HG03196 (cell line): ENCODE data around the gene CKB.

Source experiments
- ATAC-seq: cut with Tn5 transposase; IDR thresholded peaks from one replicate; pipeline ENCODE4 v1.9.1; 2021; ENCODE audit not compliant: unreplicated experiment

Gene CKB

DNA sequence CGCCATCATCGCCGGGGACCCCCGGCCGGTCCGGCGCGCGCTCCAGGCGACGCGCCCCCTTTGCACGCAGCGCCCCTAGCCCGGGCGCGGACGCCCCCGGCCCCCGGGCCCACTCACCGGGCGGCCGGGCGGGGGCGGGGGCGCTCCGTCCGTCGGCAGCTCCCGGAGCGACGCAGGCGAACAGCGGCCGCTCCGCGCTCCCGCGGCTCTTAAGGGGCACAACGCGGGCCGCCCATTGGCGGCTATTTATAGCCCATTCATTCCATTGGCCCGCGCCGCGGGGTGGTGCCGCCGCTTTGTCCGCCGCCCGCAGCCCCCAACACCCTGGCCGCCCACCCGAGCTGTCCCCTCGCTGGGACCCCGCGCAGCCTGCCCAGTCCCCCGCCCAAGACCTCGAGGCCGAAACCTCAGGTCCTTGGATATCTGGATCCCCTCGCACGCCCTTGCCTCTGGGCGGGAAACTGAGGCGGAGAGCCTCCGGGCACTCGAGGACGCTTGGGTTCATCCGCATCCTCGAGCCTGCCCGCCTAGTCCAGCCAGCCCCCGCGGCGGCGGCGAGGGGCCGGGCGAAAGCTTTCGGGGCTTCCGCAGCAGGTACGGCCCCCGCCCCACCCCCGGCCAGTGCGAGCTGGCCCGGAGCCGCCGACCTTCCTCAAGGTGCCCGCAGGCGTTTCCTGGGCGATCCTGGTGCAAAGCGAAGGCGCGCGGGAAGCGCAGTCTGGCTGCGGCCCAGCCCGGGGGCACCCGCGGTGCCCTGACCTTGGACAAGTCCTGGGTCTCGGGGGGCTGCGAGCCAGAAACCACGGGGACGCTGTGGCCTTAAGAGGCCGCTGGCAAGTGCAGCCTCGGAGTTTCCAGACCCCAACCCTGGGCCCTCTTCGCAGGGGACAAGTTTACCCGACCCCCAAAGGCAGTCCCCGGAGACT is at the start of gene CKB:
Gene CKB (minus strand): TSS at position 182 of the 926 bp plus-strand sequence. CDS start 337 bp downstream, outside the sequence.
- ATAC-seq: no peak

DNA sequence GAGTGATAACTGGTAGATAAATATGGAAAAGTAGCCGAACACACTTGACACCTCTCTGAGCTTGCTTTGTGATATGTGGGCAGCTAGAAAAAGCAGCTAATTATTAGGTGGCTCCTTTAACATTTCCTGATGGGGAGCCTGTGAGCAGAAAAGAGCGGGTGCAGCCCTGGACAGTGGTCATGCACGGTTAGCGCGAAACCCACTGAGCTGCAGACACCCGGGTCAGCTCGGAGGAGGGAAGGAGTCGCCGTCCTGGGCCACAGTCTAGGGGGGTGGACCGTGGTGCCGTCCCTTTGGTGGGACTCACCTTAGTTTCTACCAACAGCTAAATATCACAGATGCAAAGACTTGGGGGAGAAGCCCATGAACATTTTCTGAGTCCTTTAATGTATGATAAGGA is 46.8 kb upstream of the CKB start:
- no peak for ATAC-seq

DNA sequence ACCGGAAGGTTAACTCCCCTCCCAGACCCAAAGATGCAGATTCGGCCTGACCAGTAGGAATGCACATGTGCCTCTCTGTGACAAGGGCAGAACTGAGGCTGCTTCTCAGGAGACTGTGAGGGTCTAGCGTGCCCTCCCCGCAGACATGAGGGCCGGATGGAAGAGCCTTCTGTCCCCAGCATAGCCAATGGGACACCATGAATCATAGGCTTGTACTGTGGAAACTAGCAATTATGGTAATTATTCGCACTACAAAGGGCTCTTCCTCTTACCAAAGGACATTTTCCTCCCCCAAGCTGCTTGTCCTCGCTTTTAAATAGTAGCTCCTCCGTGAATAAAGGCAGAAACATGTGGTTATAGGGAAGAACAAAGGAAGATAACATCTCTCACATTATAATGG is 46.3 kb upstream of the CKB start:
- ATAC-seq: no peak

DNA sequence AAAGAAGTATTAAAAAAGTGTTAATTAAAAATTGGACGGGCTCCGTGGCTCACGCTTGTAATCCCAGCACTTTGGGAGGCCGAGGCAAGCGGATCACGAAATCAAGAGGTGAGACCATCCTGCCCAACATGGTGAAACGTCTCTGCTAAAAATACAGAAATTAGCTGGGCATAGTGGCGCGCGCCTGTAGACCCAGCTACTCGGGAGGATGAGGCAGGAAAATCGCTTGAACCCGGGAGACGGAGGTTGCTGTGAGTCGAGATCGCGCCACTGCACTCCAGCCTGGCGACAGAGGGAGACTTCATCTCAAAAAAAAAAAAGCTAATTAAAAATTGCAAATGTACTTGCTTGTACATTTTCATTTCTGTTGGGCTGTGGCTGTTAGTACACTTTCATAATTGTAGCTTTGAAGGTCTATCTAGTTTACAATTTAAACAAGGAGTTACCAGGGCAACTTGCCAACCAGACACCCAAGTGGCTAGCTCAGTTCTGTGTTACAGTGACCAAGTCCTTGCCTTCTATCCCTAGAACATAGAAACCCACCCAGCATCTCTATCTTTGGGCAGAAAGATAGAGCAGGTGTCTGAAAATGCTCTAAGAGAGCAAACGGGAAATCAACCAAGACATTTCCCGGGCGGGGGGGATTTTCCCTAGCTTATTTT is 41.3 kb upstream of the CKB start:
- no peak for ATAC-seq

DNA sequence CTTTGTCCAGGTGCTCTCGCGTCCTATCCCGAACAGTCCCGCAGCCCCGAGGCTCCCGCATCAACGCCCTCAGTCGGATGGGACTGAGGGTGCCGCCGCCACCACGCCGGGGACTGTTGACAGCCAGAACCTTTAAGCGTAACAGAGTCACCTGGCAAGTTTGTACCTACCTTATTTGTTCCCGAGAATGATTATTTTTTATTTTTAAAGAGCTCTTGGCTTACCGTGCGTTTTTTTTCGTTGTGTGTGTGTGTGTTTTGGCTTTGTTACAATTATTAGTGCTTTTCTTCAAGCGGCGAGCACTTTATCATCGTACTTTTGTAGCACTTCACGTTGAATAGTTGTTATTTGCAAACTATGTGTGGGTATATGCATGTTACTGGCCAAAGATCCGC is 40.6 kb upstream of the CKB start:
- no peak for ATAC-seq

DNA sequence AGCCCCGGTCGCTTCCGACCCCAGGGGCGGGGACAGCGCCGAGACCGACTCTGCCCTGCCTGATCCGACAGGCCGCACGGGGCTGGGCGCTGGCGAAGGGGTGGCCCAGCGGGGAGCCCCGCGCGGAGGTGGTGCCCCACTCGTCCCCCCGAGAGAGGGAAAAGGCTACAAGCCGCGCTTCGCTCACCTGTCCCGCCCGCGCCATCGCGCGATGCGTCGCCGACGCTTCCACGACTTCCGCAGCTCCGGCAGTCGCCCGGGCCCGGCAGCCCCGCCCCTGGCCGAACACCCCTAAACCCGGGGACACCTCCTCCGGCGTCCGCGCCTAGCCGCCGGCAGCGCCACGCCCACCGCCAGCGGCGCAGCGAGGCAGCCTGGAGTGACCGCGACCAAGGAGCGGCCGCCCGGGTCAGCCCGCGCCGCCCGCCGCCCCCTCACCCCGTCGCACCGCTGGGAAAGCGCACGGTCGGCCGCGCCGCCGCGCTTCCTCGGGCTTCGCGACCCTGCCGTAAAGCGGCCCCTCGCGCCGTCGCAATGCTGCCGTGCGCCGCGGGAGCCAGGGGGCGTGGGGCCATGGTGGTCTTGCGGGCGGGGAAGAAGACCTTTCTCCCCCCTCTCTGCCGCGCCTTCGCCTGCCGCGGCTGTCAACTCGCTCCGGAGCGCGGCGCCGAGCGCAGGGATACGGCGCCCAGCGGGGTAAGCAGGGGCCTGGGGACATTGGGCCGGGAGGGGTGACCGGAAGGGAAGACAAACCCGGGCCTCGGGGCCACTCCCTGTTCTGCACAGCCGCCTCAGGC is 40.0 kb upstream of the CKB start, which contains the start of the genes BAG5 and COA8:
Gene BAG5 (minus strand): TSS at position 229 of the 797 bp plus-strand sequence. CDS start 1,493 bp downstream, outside the sequence.
Gene COA8 (plus strand): TSS at position 532 of the 797 bp plus-strand sequence. CDS start 42 bp downstream, at position 574.
- ATAC-seq: peak; percentile 72

DNA sequence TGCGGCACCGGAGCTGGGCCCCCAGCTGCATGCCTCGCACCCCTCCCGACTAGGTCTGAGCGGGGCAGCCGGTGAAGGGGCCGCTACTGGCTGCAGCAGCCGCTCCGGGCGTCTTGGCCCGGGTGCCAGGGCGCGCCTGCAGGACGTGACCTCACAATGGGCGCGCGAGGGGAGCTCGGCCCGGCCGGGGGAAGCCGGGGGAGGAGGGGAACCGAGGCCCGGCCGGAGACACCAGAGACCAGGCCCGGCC is 39.5 kb upstream of the CKB start:
- ATAC-seq: peak; percentile 30

DNA sequence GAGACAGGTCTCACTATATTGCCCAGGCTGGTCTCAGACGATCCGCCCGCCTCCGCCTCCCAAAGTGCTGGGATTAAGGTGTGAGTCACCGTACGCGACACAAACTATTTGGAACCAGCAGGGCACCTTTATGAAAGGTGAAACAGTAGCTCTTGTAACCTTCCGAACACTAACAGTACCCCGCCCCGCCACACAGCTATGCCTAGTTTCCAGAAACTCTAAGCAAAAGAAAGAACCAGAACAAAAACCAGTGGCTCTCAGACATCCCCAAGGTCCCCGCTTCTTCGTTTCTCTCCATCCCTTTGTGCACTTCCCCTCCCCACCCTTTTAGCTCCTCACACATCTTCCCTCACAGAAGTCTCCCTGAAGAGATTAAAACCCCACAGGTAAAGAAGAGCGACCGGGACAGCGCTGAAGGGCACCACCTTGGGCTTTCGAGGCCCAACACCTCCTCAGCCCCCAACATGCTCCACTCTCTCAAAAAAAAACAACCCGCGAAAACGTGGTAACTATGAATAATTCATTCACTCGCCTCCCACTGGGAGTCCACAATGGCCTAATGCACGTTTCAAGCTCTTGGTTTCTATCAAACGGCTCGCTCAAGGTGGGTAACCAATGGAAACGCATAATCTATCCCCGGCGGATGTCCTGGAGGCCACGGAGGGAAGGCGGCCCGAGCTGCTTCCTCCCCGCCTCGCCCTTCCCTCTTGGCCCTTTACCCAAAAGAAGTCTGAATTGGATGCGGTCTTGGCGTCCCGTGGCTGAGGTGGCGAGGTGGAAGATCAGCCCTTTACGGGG is 39.0 kb upstream of the CKB start:
- ATAC-seq: peak; percentile 19

DNA sequence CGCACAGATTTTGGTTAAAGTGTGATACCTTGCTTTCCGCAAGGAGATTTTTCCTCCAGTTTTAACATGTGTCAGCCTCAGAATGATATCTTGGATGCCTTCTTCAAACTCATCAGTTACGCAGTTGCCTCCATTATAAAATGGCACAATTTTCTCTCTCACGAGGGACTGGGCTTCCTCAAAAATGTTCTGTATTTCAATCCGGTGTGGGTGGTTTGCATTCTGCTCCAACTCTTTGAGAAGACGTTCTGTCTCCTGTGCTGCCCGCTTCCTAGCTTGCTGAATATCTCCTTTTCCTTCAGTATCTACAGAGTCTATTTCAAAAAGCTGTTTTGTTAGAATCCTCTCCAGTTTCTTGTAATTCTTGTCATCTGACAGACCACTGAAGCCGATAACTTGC is 38.1 kb upstream of the CKB start:
- no peak for ATAC-seq

DNA sequence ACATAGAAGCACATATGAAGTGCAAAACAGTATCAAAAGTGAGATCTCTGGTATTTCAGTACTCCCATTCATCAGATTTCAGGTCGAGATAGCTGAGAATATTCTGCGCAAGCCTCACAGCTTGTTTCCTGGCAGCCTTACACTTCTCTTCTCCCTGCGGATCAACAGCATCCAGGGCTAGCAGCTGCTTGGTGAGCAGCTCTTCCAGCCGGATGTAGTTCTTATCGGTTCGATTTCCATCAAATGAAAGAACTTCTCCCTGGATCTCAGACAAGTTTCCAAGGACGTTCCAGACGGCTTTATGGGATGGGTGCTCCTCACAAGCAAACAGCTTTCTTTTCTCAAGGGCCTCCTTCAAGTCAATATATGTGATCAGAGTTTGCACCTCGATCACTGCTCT is 37.1 kb upstream of the CKB start:
- ATAC-seq: no peak

DNA sequence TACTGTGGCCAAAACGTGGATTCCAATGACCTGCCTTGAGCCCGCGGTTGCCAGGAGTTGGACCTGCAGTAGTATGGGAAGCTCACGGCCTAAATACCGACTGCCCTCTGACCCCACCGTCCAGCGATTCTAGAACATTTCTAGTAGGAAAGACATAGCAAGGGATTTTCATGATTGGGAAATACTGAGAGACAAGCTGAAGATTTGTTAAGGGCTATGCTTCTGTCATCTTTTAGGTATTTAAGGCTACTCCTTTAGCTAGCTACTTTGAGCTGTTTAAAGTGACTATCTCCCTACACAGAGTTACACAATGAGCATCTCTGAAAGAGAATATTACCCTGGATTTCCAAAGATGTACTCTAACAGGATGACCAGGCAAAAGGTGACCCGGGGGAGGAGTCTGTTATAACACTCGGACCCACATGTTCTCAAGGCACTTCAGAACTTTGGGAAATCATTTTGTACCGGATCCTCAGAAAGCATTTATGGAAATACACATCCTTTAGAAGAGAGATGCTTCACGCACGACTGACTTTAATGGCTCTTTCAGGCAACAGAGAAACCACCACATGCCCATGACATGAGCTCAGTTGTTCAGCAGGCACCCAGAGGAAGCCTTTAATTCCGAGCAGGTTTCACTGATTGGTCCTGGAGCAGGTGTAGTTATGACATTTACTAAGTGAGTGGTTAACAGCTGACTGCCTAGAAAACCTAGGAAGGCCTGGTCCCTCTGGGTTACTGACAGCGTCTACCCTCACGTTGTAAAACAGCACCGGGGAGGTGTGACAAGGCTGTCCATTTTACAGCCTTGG is 35.6 kb upstream of the CKB start:
- ATAC-seq: no peak

DNA sequence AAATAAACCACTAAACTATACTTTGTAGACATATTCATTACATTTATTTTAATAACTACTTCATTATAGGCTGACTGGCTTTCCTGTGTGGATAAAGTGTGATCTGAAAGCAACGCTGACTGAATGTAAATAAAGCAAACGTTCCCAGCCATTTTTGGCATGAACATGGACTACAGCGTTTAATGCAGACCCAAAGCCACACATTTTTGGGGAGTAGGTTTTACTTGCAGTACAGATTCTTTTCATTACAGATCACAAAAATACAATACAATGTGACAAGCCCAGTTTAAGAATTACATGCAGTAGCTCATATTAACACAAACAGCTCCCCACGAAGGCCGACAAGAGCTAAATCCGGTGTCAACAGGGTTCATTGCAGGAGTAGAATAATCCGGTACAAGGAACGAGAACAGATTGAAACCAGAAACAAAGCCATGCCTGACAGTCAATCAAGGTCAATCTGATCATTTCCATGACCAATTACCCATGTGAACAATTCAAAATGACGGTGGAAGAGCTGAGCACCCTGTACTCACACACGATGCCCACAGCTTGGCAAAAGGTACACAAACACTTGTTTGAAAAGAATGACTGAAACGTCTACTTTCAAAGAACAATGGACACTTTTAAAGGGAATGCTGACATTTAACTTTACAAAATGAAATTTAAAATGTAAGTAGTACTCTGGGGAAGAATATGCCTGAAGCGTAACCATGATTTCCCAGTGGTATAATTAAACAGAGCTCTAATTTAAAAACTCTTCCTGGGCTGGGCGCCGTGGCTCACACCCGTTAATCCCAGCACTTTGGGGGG is 34.5 kb upstream of the CKB start:
- no peak for ATAC-seq

DNA sequence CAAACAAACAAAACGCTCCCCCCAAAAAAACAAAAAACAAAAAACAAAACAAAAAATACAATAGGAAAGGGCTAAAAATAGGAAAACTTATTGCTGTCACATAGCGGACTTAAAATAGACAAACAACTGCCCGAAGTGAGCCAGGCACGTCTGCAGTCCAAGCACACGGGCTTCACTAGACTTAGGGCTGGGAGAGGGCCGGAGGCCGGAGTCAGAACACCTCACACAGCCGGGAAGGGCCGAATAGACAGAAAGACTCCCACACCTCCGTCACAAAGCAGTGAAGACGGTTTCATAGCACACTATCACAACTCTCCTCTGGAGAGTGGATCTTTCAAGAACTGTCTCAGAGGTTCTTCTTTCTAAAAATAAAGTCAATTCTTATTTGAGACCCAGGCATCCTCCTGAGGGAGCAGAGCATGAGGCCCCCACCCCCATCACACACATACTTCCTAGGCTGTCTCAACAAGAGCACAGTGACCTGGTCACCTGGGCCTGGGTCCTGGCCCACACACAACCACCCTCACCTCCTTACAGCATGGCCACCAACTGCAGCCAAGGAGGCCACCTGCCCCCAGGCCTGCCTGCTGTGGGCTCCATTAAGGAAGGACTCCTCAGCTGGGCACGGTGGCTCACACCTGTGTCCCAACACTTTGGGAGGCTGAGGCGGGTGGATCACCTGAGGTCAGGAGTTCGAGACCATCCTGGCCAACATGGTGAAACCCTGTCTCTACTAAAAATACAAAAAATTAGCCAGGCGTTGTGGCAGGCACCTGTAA is 33.1 kb upstream of the CKB start:
- no peak for ATAC-seq

DNA sequence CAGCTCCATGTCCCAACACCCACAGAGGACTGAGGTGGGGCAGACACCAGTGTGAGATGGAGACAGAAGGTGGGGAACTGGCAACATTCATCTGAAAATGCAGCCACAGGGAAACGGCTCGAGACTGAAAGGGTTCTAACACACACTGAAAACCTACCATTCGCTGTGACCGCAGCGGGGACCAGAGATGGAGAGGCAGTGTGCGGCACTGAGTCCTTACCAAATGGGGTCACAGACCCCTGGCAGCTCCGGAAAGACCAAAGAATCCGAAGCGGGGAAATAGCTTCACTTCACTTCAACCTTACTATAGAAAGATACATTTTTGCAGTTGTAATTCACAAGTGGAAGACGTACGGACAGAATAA is 30.2 kb upstream of the CKB start:
- no peak for ATAC-seq

DNA sequence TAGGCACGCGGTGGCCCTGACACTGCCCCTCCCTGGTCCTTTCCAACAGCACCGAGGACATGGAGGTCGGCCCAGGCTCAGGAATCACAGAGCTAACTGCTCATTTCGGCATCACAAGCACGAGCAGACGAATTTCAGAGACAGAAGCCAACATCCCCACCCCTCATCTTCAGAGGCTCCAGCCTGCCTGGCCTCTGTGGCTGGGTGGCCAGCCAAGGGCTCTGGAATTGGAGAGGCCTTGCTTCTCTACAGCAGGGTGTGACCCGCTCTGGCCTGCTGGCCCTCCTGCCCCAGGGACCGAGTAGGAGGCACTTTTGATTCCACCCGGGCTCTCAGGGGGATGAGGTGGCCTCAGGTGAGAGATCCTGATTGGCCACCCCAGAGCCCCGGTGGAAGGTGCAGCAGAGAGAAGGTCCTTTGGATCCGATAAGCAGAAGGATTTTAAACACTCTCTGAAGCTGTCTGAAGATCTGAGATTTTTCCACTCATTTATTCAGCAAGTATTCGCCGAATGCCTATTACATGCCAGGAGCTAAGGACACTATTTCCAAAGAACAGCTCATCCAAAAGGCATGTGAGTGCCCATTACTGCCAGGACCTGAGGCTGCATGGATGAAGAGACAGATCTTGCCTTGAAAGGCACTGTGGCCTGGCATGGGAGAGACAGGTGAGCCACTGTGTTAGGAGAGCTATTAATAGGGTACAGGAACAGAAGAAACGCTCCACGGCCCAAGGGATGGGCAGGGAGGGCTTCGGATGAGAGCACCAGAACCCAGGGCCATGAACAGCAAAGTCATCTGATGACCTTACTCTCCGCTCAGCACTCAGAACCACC is 29.6 kb upstream of the CKB start:
- no peak for ATAC-seq

DNA sequence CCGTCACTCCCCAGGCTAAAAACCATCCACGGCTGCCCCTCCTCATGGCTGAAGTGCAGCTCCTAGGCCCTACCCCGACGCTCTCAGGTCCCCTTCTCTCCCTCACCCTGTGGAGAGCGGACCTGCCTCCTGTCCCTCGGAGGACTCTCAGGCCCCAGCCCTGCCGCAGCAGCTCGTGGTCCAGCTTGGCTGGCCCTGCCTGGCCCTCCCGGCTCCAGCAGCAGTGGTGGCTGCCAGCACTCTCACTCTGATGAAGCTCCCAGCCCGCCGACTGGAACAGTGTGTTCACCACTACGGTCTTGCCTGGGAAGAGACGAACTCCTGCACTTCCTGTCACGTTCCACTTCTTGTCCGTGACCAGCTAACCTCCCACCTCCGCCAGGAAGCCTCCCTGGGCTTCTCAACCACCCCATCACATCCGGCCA is 28.7 kb upstream of the CKB start:
- ATAC-seq: no peak
